ENCODE data around the gene CD4.

The CD4 gene

GRCh38 chr12:6826125-6826733 lies 36.9 kb downstream of the CD4 start:
- H3K9ac ChIP-seq (ENCODE audit: low read depth, low read length) = no peak overlapping the region
- H3K36me3 ChIP-seq (ENCODE audit: insufficient read depth, low read length) = peaks cover 15% of the 10 kb centered on the region
- H3K27ac ChIP-seq (ENCODE audit: low read depth, low read length) = no peak overlapping the region
- no peaks in the 10 kb centered on the region for H3K9me3 ChIP-seq (ENCODE audit: insufficient read depth, low read depth, low read length)
- H3K4me3 ChIP-seq (ENCODE audit: low read length) = no peak overlapping the region
- WGBS = 63% methylated on average over 17 of the region's 17 CpGs
- H3K27me3 ChIP-seq (ENCODE audit: insufficient read depth, low read length) = peaks cover 26% of the 10 kb centered on the region
- peaks cover 28% of the 10 kb centered on the region for H3K4me1 ChIP-seq (ENCODE audit: insufficient read depth, low read length)

- no peak overlapping the region; the same call in 1 of the 2 replicates for H3K9ac ChIP-seq (ENCODE audit: low read depth, low read length)
- peaks cover 27% of the 10 kb centered on the region for H3K4me1 ChIP-seq (ENCODE audit: insufficient read depth, low read length)
- no peak overlapping the region for H3K4me3 ChIP-seq (ENCODE audit: low read length)
- peak overlapping the region; percentile 33 for H3K27ac ChIP-seq (ENCODE audit: low read depth, low read length)
- H3K27me3 ChIP-seq (ENCODE audit: insufficient read depth, low read length) = peaks cover 25% of the 10 kb centered on the region
- H3K9me3 ChIP-seq (ENCODE audit: insufficient read depth, low read depth, low read length) = no peaks in the 10 kb centered on the region
- H3K36me3 ChIP-seq (ENCODE audit: insufficient read depth, low read length) = peaks cover 21% of the 10 kb centered on the region
- WGBS = 82% methylated on average over 22 of the region's 22 CpGs
These were observed 37.6 kb downstream of the CD4 start for GRCh38 chr12:6826734-6827436.

- 7% methylated on average over 6 of the region's 8 CpGs for WGBS
- peaks cover 20% of the 10 kb centered on the region for H3K27me3 ChIP-seq (ENCODE audit: insufficient read depth, low read length)
- H3K9me3 ChIP-seq (ENCODE audit: insufficient read depth, low read depth, low read length) = no peaks in the 10 kb centered on the region
- H3K36me3 ChIP-seq (ENCODE audit: insufficient read depth, low read length) = peaks cover 26% of the 10 kb centered on the region
- peaks cover 21% of the 10 kb centered on the region for H3K4me1 ChIP-seq (ENCODE audit: insufficient read depth, low read length)
- no peak overlapping the region; the same call in 1 of the 2 replicates for H3K9ac ChIP-seq (ENCODE audit: low read depth, low read length)
- H3K27ac ChIP-seq (ENCODE audit: low read depth, low read length) = peak overlapping the region; percentile 33
- H3K4me3 ChIP-seq (ENCODE audit: low read length) = peak overlapping the region; percentile 28; the same call in 1 of the 2 replicates
These were observed 38.1 kb downstream of the CD4 start for GRCh38 chr12:6827437-6827911.

GRCh38 chr12:6827982-6828780 lies 38.9 kb downstream of the CD4 start, which contains the start of gene P3H3:
Gene P3H3, plus strand, starts transcription at chr12:6828407. Its CDS starts 34 bp downstream, at chr12:6828441.
- peak within 1 kb of the TSS; percentile 97 for H3K4me3 ChIP-seq (ENCODE audit: low read length)
- WGBS = 2% methylated on average over 59 of the region's 60 CpGs
- H3K27ac ChIP-seq (ENCODE audit: low read depth, low read length) = peak within 1 kb of the TSS; percentile 56
- H3K4me1 ChIP-seq (ENCODE audit: insufficient read depth, low read length) = peaks cover 14% of the 10 kb centered on the region
- H3K9me3 ChIP-seq (ENCODE audit: insufficient read depth, low read depth, low read length) = no peaks in the 10 kb centered on the region
- H3K36me3 ChIP-seq (ENCODE audit: insufficient read depth, low read length) = peaks cover 29% of the 10 kb centered on the region
- peak within 1 kb of the TSS; percentile 91 for H3K9ac ChIP-seq (ENCODE audit: low read depth, low read length)
- H3K27me3 ChIP-seq (ENCODE audit: insufficient read depth, low read length) = peaks cover 15% of the 10 kb centered on the region

- WGBS = under 1% methylated on average over 71 of the region's 71 CpGs
- Histone ChIP-seq H3K36me3 (ENCODE audit: insufficient read depth, low read length) (peaks cover 37% of the 10 kb centered on the region), H3K4me1 (ENCODE audit: insufficient read depth, low read length) (peaks cover 11% of the 10 kb centered on the region), H3K27me3 (ENCODE audit: insufficient read depth, low read length) (peaks cover 13% of the 10 kb centered on the region), H3K9me3 (ENCODE audit: insufficient read depth, low read depth, low read length) (no peaks in the 10 kb centered on the region), H3K9ac (ENCODE audit: low read depth, low read length) (peak overlapping the region; percentile 91), H3K4me3 (ENCODE audit: low read length) (peak overlapping the region; percentile 97), H3K27ac (ENCODE audit: low read depth, low read length) (peak overlapping the region; percentile 56)
These were observed 39.6 kb downstream of the CD4 start for GRCh38 chr12:6828781-6829535.

- H3K36me3 ChIP-seq (ENCODE audit: insufficient read depth, low read length) = peaks cover 43% of the 10 kb centered on the region
- H3K9ac ChIP-seq (ENCODE audit: low read depth, low read length) = peak overlapping the region; percentile 91
- H3K4me3 ChIP-seq (ENCODE audit: low read length) = peak overlapping the region; percentile 97
- peak overlapping the region; percentile 56; the same call in 1 of the 2 replicates for H3K27ac ChIP-seq (ENCODE audit: low read depth, low read length)
- H3K27me3 ChIP-seq (ENCODE audit: insufficient read depth, low read length) = peaks cover 8% of the 10 kb centered on the region
- peaks cover 11% of the 10 kb centered on the region for H3K4me1 ChIP-seq (ENCODE audit: insufficient read depth, low read length)
- H3K9me3 ChIP-seq (ENCODE audit: insufficient read depth, low read depth, low read length) = no peaks in the 10 kb centered on the region
- 31% methylated on average over 19 of the region's 19 CpGs for WGBS
These were observed 40.4 kb downstream of the CD4 start for GRCh38 chr12:6829536-6830220.

- Histone ChIP-seq H3K9me3 (ENCODE audit: insufficient read depth, low read depth, low read length) (no peaks in the 10 kb centered on the region), H3K27ac (ENCODE audit: low read depth, low read length) (no peak overlapping the region), H3K36me3 (ENCODE audit: insufficient read depth, low read length) (peaks cover 49% of the 10 kb centered on the region), H3K9ac (ENCODE audit: low read depth, low read length) (no peak overlapping the region), H3K4me1 (ENCODE audit: insufficient read depth, low read length) (peaks cover 11% of the 10 kb centered on the region), H3K27me3 (ENCODE audit: insufficient read depth, low read length) (peaks cover under 1% of the 10 kb centered on the region; the same call in 1 of the 2 replicates), H3K4me3 (ENCODE audit: low read length) (peak overlapping the region; percentile 97; the same call in 1 of the 2 replicates)
- WGBS = 89% methylated on average over 11 of the region's 11 CpGs
These were observed 41.1 kb downstream of the CD4 start for GRCh38 chr12:6830286-6830890.

GRCh38 chr12:6830999-6831398 lies 41.7 kb downstream of the CD4 start:
- H3K9ac ChIP-seq (ENCODE audit: low read depth, low read length) = no peak overlapping the region
- H3K36me3 ChIP-seq (ENCODE audit: insufficient read depth, low read length) = peaks cover 51% of the 10 kb centered on the region
- no peaks in the 10 kb centered on the region; the same call in 1 of the 2 replicates for H3K27me3 ChIP-seq (ENCODE audit: insufficient read depth, low read length)
- WGBS = 91% methylated on average over 6 of the region's 6 CpGs
- H3K4me3 ChIP-seq (ENCODE audit: low read length) = no peak overlapping the region
- H3K4me1 ChIP-seq (ENCODE audit: insufficient read depth, low read length) = peaks cover 11% of the 10 kb centered on the region
- H3K27ac ChIP-seq (ENCODE audit: low read depth, low read length) = no peak overlapping the region
- H3K9me3 ChIP-seq (ENCODE audit: insufficient read depth, low read depth, low read length) = no peaks in the 10 kb centered on the region

- Histone ChIP-seq H3K36me3 (ENCODE audit: insufficient read depth, low read length) (peaks cover 57% of the 10 kb centered on the region), H3K9me3 (ENCODE audit: insufficient read depth, low read depth, low read length) (no peaks in the 10 kb centered on the region), H3K27ac (ENCODE audit: low read depth, low read length) (no peak overlapping the region), H3K4me1 (ENCODE audit: insufficient read depth, low read length) (peaks cover 11% of the 10 kb centered on the region), H3K27me3 (ENCODE audit: insufficient read depth, low read length) (no peaks in the 10 kb centered on the region), H3K4me3 (ENCODE audit: low read length) (no peak overlapping the region), H3K9ac (ENCODE audit: low read depth, low read length) (no peak overlapping the region)
- 96% methylated on average over 12 of the region's 12 CpGs for WGBS
These were observed 42.2 kb downstream of the CD4 start for GRCh38 chr12:6831450-6831995.
